HG02610 (cell line): Measurements from ENCODE around the gene PIK3R2.
"Not testable (repeated sequence)": the region's sequence is repeated elsewhere in the genome, so short reads cannot be mapped to it uniquely, and the experiment has no call there.

Source experiments
- ATAC-seq: cut with Tn5 transposase; IDR thresholded peaks from one replicate; pipeline ENCODE4 v1.9.1; 2021; ENCODE audit warnings: mild to moderate bottlenecking, moderate library complexity; ENCODE audit not compliant: unreplicated experiment

PIK3R2 gene

DNA sequence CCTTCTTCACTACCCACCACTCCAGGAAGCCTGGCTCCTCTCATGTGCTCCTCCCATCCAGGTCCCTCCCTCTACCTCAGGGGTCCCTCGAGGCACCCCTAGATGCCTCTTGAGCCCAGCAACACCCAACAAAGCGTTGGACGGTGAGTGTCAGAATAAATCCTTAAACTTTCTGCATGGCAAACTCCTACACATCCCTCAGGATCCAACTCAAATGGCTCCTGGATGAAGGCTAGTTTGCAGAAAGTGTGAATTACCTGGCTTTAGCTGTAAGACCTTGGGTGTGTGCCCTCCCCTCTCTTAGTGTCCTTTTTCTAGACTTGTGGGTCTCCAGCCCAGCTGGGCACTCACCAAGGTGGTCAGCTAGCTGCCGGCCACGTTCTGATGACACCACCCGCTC, 45.4 kb downstream of the PIK3R2 start:
- no peak for ATAC-seq

DNA sequence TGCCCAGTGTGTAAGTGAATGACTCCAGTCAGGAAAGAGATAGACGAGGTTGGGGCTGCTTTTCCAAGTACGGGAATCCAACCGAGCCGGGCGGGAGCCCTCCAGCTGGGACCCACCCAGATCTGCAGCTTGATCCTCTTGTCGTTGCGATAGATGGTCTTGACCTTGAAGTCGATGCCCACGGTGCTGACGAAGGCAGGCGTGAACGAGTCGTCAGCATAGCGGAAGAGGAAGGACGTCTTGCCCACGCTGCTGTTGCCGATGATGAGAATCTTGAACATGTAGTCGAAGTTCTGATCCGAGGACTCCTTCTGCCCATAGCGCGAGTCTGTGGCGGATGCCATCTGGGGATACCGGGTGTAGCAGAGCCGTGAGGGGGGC, 49.4 kb downstream of the PIK3R2 start:
- no peak for ATAC-seq

DNA sequence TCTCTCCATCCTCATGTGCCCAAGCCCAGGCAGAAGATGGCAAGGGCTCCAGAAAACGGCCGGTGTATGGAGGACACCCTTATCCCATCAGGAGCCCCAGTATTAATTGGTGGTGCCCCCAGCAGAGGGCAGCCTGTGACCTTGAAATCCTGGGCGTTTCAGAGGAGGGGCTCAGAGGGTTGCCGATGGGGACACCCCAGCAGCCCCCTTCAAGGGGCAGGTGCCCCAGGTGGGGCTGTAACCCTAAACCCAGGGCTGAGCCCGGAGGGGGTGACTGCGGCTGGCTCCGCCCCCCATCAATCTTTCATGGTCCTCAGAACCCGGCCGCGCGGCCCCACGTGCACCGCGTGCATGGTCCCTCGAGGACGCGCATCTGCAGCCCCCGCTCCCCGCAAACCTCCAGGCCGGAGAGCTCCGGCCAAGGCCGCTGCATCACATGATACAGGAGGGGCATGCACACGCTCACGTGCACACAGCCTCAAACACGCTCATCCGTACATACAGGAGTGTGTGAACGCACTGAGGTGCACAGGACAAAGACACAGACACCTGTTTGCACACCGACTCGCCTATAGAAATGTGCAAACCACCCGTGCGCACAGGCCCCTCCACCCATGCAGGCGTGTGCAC, 49.9 kb downstream of the PIK3R2 start:
- no peak for ATAC-seq

DNA sequence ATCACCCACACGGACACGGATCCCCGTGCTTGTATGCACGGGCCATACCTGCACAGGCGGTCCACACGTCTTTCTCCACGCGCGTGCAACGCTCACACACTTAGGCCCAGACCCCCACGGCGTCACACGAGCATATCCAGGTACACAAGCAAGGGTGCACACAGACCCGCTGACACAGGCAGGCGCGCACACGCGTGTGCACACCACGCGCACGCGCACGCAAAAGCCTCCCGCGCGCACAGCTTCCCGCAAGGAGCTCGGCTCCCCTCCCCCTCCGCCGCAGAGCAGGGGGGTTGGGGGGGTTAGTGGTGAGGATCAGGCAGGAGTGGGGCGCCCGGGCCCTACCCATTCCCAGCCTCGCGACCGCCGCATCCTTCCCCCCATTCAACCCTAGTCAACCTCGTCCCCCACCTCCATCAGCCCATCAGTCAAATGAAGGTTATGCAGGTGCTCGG, 50.5 kb downstream of the PIK3R2 start:
- peak; percentile 1 for ATAC-seq

DNA sequence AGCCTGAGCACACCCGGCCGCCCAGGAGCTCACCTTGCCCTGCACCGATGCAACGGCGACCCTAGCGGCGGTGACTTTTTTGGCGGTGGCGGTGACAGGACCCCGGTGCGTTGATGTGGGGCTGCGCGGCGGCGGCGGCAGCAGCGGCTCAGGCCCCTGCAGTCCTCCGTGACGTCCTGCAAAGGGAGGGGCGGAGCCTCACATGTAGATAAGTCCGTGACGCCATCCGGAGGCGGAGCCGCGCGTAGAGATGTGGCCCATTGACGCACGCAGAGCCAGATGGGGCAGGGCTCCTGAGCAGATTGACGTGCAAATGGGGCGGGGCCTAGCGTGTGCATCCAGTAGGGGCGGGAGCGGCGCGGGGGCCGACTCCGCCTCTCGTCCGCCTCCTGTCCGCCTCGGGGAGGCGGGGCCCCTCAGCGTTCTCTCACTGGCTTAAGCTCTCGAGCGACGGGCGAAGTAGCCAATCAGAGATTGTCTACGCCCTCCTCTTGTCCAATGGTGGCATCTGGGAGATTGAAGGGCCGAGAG, 51.0 kb downstream of the PIK3R2 start, which contains the start of gene RAB3A:
RAB3A (minus strand) TSS at position 180 of the 531 bp plus-strand sequence. CDS start 1,302 bp downstream, outside the sequence.
- peak; percentile 92 for ATAC-seq

DNA sequence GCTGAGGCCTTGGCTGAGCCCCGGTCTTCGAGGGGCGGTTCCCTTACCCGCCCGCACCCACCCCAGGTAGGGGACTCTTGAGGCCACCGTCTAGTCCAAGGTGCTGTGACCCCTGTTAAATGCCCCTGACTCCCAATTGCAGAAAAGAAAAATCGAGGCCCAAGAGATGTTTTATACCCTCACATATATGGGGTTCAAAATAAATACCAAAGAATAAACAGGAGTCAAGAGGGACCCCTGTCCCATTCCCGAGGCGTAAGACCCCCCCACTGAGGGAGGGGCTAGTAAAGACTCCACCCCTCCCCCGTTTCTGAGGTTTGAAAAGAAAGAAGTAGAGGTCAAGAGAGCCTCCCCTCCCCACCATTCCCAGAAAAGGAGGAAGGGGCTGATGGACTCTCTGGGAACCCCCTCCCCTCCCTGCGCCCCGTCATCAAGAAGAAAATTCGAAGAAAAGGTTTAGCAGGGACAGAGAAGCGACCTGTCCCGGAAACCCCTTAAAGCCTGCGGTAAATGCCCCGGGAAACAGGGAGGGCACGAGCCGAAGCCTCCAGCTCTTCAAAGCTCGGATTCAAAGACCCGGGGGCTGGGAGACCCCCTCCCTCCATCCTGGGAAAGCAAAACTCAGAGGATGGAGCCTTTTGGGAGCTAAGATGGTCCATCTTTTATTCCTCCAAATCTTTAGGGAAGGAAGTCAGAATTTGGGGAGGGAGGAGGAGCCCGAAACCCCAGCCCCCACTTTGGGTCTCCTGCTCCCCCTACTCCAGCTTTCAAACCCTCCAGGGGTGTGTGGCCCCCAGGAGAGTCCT, 51.6 kb downstream of the PIK3R2 start:
- ATAC-seq: no peak

DNA sequence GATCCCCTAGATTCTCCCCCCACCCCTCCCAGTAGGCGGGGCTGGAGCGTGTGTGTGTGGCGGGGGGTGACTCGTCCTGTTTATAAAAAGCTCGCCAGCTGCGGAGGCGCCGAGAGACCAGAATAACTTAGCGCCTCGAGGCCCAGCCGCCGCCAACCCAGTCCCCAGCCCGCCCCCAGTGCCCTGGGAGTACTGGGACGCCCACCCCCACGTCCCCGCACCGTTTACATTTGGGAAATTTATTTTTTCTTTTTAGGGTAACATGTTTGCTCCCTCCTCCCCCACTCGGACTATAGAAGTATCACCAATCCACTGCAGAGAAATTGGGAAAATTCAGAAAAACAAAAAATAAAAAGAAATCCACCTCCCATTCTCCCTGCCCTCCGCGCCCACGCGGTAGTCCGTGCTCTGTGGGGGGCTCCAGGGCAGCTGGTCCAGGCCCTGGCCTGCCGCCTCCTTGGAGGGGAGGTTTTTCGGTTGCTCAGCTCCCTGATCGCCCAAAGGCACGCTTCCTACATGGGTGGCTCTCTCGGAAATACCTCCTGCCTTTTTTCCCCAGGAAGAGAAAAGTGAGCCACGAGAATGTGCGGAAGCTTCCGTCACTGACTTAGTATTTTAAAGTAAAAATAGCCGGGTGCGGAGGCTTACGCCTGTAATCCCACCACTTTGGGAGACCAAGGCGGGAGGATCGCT, 52.4 kb downstream of the PIK3R2 start:
- no peak for ATAC-seq

DNA sequence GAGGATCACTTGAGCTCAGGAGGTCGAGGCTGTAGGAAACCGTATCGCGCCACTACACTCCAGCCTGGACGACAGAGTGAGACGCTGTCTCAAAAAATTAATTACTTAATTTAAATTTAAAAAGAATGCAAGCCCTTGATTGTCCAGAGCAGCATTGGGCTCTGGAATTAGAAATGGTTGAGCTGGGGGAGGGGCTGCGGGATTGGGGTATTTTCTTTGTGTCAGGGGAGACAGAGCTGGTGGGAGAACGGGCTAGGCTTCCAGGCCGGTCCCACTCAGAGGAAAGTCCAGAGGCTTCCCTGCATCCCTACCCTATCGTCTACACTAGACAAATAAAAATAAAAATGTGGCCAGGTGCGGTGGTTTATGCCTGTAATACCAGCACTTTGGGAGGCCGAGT, 53.1 kb downstream of the PIK3R2 start:
- no peak for ATAC-seq

DNA sequence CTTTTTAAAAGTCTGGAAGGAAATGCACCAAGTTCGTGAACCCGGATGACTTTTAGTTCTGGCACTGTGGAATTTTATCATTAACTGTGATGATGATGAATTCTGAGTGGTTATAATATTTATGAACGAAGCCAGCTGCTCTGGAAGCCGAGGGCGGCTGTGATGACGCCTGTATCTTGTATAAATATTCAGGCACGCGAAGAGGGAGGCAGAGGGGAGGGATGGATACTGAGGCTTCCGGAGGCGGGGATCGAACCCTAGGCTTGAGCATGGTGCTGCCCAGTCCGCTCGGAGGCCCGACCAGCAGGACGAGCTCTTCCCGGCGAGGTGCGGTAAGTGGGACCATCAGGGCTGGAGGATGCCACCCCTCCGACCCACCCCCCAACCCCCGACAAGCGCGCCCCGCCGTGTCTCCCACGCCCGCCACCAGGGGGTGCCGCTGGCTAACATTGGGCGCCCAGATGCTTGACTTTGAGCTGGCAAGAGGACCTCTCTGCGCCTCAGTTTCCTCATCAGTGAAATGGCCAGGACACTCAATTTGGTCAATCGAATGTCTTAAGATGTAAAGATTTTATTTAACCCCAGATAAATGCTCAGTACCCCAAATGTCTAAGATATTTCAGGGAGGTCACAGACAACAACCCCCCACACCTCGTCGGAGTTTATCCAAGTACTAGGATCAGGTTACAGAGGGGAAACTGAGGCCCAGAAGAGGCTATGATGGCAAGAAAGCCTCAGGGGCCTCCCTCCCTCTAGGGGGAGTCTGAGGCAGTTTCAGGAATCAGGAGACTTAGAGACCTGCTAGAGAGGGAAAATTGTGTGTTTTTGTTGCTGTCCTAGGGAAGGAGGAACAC, 55.4 kb downstream of the PIK3R2 start:
- no peak for ATAC-seq

DNA sequence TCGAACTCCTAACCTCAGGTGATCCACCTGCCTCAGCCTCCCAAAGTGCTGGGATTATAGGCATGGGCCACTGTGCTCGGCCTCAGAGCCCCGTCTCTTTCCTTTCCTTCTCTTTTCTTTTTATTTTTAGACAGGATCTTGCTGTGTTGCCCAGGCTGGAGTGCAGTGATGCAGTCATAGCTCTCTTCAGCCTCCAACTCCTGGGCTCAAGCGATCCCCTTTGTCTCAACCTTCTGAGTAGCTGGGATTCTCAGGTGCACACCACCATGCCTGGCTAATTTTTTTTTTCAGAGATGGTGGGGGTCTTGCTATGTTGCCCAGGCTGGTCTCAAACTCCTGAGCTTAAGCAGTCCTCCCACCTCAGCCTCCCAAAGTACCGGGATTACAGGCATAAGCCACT, 56.9 kb downstream of the PIK3R2 start:
- not testable (repeated sequence) for ATAC-seq

DNA sequence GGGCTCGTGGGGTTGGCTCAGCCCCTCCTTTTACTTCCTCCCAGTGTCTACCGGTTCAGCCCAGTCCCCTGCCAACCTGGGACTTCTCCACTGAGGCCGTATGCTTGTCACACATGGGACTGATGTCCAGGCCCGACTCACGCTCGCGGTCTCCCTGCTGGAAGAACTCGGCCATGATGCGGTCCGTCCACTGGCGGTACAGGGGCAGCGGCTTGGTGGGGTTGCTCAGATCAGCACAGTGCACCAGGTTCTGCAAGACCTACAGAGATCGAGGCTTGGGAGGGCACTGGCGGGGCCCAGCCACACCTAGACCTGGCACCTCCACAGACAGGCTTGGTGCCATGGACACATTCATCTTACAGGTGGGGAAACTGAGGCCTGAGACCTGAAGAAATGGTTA, 58.7 kb downstream of the PIK3R2 start:
- no peak for ATAC-seq

DNA sequence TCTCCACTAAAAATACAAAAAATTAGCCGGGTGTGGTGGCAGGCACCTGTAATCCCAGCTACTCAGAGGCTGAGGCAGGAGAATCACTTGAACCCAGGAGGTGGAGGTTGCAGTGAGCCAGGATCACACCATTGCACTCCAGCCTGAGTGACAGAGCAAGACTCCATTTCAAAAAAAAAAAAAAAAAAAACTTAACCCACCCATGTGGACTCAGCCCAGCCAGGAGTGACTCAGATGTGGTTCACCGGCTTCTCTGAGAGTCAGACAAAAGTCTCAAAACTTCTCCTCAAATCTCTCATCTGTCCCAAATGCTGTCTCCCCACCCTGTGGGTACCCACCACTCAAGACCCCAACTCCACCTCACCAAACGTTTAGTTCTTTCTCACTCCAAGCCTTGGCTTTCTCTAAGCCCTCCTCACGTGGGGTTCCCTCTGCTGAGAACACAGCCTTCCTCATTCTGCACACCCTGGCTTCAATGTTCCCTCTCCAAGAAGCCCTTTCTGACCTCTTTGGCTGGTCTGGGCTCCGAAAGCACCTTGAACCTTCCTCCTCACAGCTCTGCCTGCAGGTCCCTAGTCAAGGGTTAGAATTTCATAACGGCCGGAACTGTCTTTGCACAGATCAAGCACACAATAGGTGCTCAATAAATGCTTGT, 61.9 kb downstream of the PIK3R2 start:
- ATAC-seq: no peak

DNA sequence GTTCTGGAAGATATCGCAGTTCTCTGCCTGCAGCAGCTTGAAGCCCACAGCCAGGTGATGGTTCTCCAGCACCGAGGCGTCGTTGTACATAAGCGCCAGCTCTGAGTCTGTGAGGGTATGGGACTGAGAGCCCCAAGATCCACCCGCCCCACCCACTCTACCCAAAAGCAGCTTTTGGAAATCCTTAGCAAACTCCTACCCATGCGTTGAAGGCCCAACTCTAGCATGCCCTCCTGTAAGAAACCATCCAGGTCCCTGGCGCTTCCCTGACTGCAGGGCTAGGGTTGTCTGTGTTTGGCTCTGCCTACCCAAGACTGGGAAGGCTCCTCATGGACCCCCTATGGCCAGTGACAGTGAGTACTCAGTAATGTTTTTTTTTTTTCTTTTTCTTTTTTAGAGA, 63.8 kb downstream of the PIK3R2 start:
- ATAC-seq: no peak

DNA sequence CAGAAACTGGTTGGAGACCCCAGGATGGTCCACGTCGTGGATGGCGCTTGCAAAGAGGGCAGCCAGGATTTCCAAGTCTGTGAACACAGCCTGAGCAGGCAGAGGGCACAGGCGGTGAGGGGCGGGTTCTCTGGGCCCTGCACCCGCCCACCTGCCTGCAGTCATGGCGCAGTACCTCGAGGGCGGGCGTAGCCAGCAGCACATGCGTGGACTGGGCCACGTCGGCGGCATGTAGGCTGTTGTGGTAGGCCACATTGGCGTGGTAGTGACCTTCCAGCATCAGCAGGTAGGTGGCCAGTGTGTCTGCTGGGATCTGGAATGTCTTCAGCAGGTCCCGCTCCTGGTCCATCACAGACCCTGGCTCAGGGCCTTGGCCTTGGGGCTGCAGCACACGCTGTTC, 65.2 kb downstream of the PIK3R2 start:
- ATAC-seq: no peak

DNA sequence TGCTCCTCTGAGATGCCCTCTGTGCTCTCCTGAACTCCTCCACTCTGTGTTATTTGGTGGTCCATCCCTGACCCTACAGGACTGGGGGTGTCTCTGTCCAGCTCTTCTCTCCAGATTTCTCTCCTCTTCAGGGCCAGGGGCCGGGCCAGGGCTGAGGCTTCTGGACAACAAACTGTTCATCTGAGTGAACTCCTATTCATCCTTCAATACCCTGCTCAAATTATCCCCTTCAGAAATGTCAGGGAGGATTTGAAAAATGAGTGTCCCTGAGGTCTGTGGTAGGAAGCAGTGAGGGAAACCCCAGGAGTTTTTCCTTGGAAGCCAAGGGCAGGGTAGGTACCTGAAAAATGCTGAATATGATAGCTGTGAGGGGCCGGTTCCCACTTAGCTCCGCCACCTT, 65.6 kb downstream of the PIK3R2 start:
- ATAC-seq: no peak
